HepG2 (cell line): ENCODE measurements around the gene SLC34A2. TPM values are rescaled to one million over a fixed set of nuclear protein-coding genes. Genes with fewer than 3 reads are reported as not detected.

Source experiments
- ATAC-seq: fragments of 200-7000 bp; cut with Tn5 transposase; 3 replicates; pipeline ENCODE4 v1.9.1; 2020; ENCODE audit warnings: mild to moderate bottlenecking, moderate library complexity
- BruUV-seq: library from RNA; stranded (reverse); fragments of 400-500 nt; replicated peaks from 2 replicates; lab custom pipeline; 2021; lab: Mats Ljungman, UMichigan
- CTCF ChIA-PET: fragments of 300-600 bp; formaldehyde crosslinking; extraction: SDS; loops from one replicate; lab custom pipeline; 2021; ENCODE audit warnings: low total read pairs, inconsistent platforms, low intra/inter-chr PET ratio; lab: Yijun Ruan, JAX
- POLR2A ChIA-PET: fragments of 350-600 bp; sonication (Branson Sonifier 250); formaldehyde crosslinking; loops from one replicate; lab custom pipeline; 2020; ENCODE audit warnings: antibody characterized with exemption, inconsistent platforms; lab: Yijun Ruan, JAX
- DNase-seq: peaks from one replicate; pipeline ENCODE4 v3.0.0-alpha.2; 2015; ENCODE audit warnings: low spot score
- FAIRE-seq: peaks from 3 replicates; lab custom pipeline; 2011; peaks lifted over from hg19 to GRCh38; lab: Jason Lieb, UNC
- H2AFZ ChIP-seq: one replicate; pipeline ENCODE4 v1.6.1; 2011; ENCODE audit warnings: low read length, inconsistent platforms
- H3K27ac ChIP-seq: fragments of 300-600 bp; 3 replicates; pipeline ENCODE4 v1.8.0; 2011; ENCODE audit warnings: mixed run types, mild to moderate bottlenecking, mixed read lengths, low read length, inconsistent platforms; ENCODE audit not compliant: insufficient read depth; ENCODE audit errors: extremely low read length
- H3K27me3 ChIP-seq, 2 experiments: fragments of 200-600 bp in 1 of 2; 2 replicates in 1 of 2; 3 replicates in 1 of 2; pipeline versions ENCODE4 v1.6.0 to v1.8.0; 2011; ENCODE audit warnings: low read length in 2 of 2, mild to moderate bottlenecking in 2 of 2, moderate library complexity in 2 of 2, inconsistent platforms in 1 of 2; ENCODE audit not compliant: insufficient read depth in 2 of 2, control insufficient read depth in 1 of 2
- H3K36me3 ChIP-seq, 2 experiments: fragments of 200-600 bp in 1 of 2; replicated peaks in 1 of 2; 2 replicates in 1 of 2; 3 replicates in 1 of 2; pipeline versions ENCODE4 v1.5.1 to v1.8.0; 2011; ENCODE audit warnings: low read length in 2 of 2, inconsistent platforms in 1 of 2; ENCODE audit not compliant: insufficient read depth in 2 of 2, control insufficient read depth in 1 of 2
- H3K4me1 ChIP-seq: 2 replicates; pipeline ENCODE4 v1.5.1; 2012; ENCODE audit warnings: low read length, inconsistent platforms; ENCODE audit not compliant: insufficient read depth
- H3K4me2 ChIP-seq: 2 replicates; pipeline ENCODE4 v1.6.0; 2011; ENCODE audit warnings: low read depth, low read length, inconsistent platforms
- H3K4me3 ChIP-seq, 3 experiments: fragments of 200-600 bp in 1 of 3; sonication (generic), shearing (Covaris generic) in 1 of 3; replicated peaks in 1 of 3; 2 replicates each; pipeline ENCODE4 v1.5.1; 2011 to 2016; ENCODE audit warnings: low read length in 3 of 3, inconsistent platforms in 2 of 3, low read depth in 2 of 3, mild to moderate bottlenecking in 2 of 3, control low read depth in 1 of 3, mixed read lengths in 1 of 3; ENCODE audit not compliant: insufficient read depth in 1 of 3
- H3K79me2 ChIP-seq: one replicate; pipeline ENCODE4 v1.6.1; 2011; ENCODE audit warnings: low read length, inconsistent platforms; ENCODE audit not compliant: insufficient read depth
- H3K9ac ChIP-seq: 2 replicates; pipeline ENCODE4 v1.6.0; 2011; ENCODE audit warnings: mild to moderate bottlenecking, low read depth, low read length, inconsistent platforms; ENCODE audit not compliant: insufficient read depth
- H3K9me3 ChIP-seq: 2 replicates; pipeline ENCODE4 v1.5.1; 2012; ENCODE audit warnings: mild to moderate bottlenecking, low read length
- H4K20me1 ChIP-seq: 2 replicates; pipeline ENCODE4 v1.6.0; 2011; ENCODE audit warnings: inconsistent platforms, mild to moderate bottlenecking, low read length, moderate library complexity; ENCODE audit not compliant: insufficient read depth
- NR2F6 ChIP-seq, 2 experiments: IDR thresholded peaks; 2 replicates each; pipeline ENCODE4 v1.6.1; 2016; ENCODE audit warnings: antibody characterized with exemption in 1 of 2, mild to moderate bottlenecking in 1 of 2
- ZBTB2 ChIP-seq: sonication (generic); formaldehyde crosslinking; IDR thresholded peaks from 2 replicates; pipeline ENCODE4 v1.8.0; 2022; ENCODE audit warnings: low read depth, missing genetic modification reagents
- ZKSCAN1 ChIP-seq: fragments of 150-350 bp; IDR thresholded peaks from 2 replicates; pipeline ENCODE4 v1.6.1; 2014; ENCODE audit warnings: low read length
- ZKSCAN8 ChIP-seq: IDR thresholded peaks from 2 replicates; pipeline ENCODE4 v1.6.1; 2016; ENCODE audit warnings: borderline replicate concordance, missing genetic modification reagents, missing compliant biosample characterization
- ZNF747 ChIP-seq: sonication (generic); formaldehyde crosslinking; IDR thresholded peaks from 2 replicates; pipeline ENCODE4 v1.8.1; 2023; ENCODE audit warnings: missing genetic modification reagents, mild to moderate bottlenecking, borderline replicate concordance
- WGBS: methylation state at CpG from one replicate; pipeline ENCODE4 v1.1.6; 2017; ENCODE audit warnings: low lambda C conversion rate; 5-methylcytosine and 5-hydroxymethylcytosine counted together
- in situ Hi-C: cut with HindIII; loops from 2 replicates; pipeline ENCODE4 v1.10.0; 2017; ENCODE audit warnings: low pct_unique_long_range_greater_than_20kb; ENCODE audit not compliant: extremely low pct_ligation_motif_present
- intact Hi-C: fragments of 100-400 bp; cut with micrococcal nuclease; formaldehyde crosslinking; loops from one replicate; pipeline ENCODE4 v1.10.0; 2022; ENCODE audit not compliant: unreplicated experiment
- polyA plus RNA-seq, 8 experiments: library from polyadenylated mRNA; depleted of rRNA in 3 of 8; stranded (reverse) in 7 of 8; unstranded in 1 of 8; fragments of >200 nt; fragmentation: Illumina TruSeq in 4 of 8; extraction: Trizol in 4 of 8; gene quantifications; 2 replicates each; pipeline versions ENCODE4 v1.2.1 to v1.2.3, GENCODE V29; 2011 to 2016; ENCODE audit warnings: low read depth in 4 of 8, missing spikeins in 1 of 8, mixed read lengths in 1 of 8; ENCODE audit not compliant: insufficient read depth in 1 of 8
- total RNA-seq, 5 experiments: library from RNA; depleted of rRNA; stranded (reverse); fragments of >200 nt; fragmentation: Illumina TruSeq; extraction: Trizol; gene quantifications; 2 replicates each; pipeline ENCODE4 v1.2.3, GENCODE V29; 2016; ENCODE audit warnings: low read depth in 1 of 5
- TF ChIP-seq, protein P1 (sequence below): sonication (generic); formaldehyde crosslinking; IDR thresholded peaks from 2 replicates; pipeline ENCODE4 v1.8.0; 2022; ENCODE audit warnings: missing genetic modification reagents, mild to moderate bottlenecking, inconsistent platforms, borderline replicate concordance

The SLC34A2 gene
- total and polyA plus RNA-seq, 2 of the 13 experiments (the other 11 are each of a cell fraction or from before 2014, with no cell fraction given) = not detected

DNA sequence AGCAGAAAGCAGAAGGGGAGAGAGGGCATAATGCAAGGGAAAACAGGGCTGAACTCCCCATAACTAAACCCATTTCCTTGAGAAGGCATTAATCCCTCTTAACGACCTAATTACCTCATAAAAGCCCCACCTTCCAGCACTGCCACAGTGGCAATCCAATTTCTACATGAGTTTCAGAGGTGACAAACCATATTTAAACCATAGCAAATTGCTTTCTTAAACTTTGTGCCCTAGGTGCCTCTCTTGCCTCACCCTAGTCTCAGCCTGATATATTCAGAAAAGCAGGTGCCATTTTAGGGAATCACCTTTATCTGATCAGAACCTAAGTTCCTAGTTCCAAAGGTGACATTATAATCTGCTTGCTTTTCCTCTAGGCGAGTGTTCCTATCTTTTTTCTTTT lies 48.9 kb downstream of the SLC34A2 start (continued):
- TF ChIP-seq, protein P1, sequence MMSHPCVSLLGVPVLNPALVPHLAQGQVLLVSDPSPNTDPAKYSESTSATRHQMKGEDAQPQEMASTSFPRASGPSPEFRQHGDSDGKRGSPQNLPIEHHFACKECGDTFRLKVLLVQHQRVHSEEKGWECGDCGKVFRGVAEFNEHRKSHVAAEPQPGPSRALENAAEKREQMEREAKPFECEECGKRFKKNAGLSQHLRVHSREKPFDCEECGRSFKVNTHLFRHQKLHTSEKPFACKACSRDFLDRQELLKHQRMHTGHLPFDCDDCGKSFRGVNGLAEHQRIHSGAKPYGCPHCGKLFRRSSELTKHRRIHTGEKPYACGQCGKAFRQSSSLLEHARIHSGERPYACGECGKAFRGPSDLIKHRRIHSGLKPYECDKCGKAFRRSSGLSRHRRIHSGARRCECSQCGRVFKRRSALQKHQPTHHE (CRISPR knock-in tag) = no peak
- TF ChIP-seq NR2F6 (IDR thresholded peaks at IDR 0.05) = no peak
- no peak for TF ChIP-seq NR2F6 (CRISPR knock-in tag; IDR thresholded peaks at IDR 0.05)
- no peak for TF ChIP-seq ZNF747 (CRISPR knock-in tag)
- no peak for TF ChIP-seq ZKSCAN8 (CRISPR knock-in tag)
- TF ChIP-seq ZBTB2 (CRISPR knock-in tag) = no peak

GRCh38 chr4:25710637-25711036 lies 55.0 kb downstream of the SLC34A2 start:
- no peaks in the 10 kb centered on the region for H4K20me1 ChIP-seq
- no peak overlapping the region for H2AFZ ChIP-seq
- CTCF ChIA-PET = no interaction called here
- POLR2A ChIA-PET = no interaction called here
- no peaks in the 10 kb centered on the region for H3K79me2 ChIP-seq
- TF ChIP-seq ZKSCAN1 = no peak
- no TSS peak for BruUV-seq
- no peak overlapping the region for H3K27ac ChIP-seq
- H3K36me3 ChIP-seq = no peaks in the 10 kb centered on the region
- H3K27me3 ChIP-seq = 0 out of 5 replicates have a peak, but pooled peaks cover 0 to 2% of the 10 kb centered on the region in 2 experiments
- no peak overlapping the region for H3K4me3 ChIP-seq
- FAIRE-seq (no peak), DNase-seq (no peak), ATAC-seq (no peak)
- no peaks in the 10 kb centered on the region for H3K4me1 ChIP-seq
- H3K9me3 ChIP-seq = no peaks in the 10 kb centered on the region
- in situ Hi-C loops (no loop called here), intact Hi-C loops (no loop called here)
- no peak overlapping the region for H3K4me2 ChIP-seq
- no peak overlapping the region for H3K9ac ChIP-seq
- WGBS = 33% methylated on average over 3 of the region's 3 CpGs
